Heart left ventricle (tissue), 13 donors: Measurements from ENCODE around the gene PPHLN1.

Experiments used
- CTCF ChIP-seq, 12 donors: fragments of 200-600 bp; sonication (generic) in 4 of 12; IDR thresholded peaks; one replicate each; pipeline versions ENCODE4 v1.5.0 to v1.8.0; 2018 to 2022; ENCODE audit warnings: antibody characterized with exemption in 12 of 12, mild to moderate bottlenecking in 5 of 12
- POLR2A ChIP-seq, 2 donors: fragments of 450-650 bp; IDR thresholded peaks; one replicate each; pipeline ENCODE4 v1.6.1; 2017; ENCODE audit warnings: antibody characterized with exemption in 2 of 2, mild to moderate bottlenecking in 2 of 2, moderate library complexity in 2 of 2
- donor health status: ischemic (EF 13 %, LVEDD 7.1; RV severe dilation, severe dysfunction).
- donor health status: DM: no; HTN: yes; CAD: no.
- donor health status: DM: no; HTN: no; CAD: no.
- donor health status: ischemic (EF 25% LVEDD 6.9; RV normal size, moderate dysfunction).
- donor health status: ischemic (EF 25% LVEDD 5.7; RV mildly dilated, moderate dysfunction).
- donor health status: ischemic (EF 35%, LVEDD 5.7; RV mildly dilated, moderate dysfunction).
- donor health status: nonischemic (EF 11% LVEDD 7.7; RV severe dilation, severe dysfunction).
- donor health status: DM: yes; HTN: yes; CAD: no.
- donor health status: PGD.
- donor health status: ischemic (EF 29% LVEDD 5.4; RV normal size, mild dysfunction).
- donor health status: nonischemic (EF 23%, LVEDD 6.1; RV moderate dilation, normal function).

- no peak for TF ChIP-seq POLR2A (IDR thresholded peaks at IDR 0.05)
- TF ChIP-seq CTCF (IDR thresholded peaks at IDR 0.05) = no peak
Measured at GRCh38 chr12:42428850-42429249, 102.9 kb downstream of the PPHLN1 start.
